Renal pelvis (tissue), 4 donors: ENCODE measurements around the gene ZFP30. TPM values are rescaled to one million over a fixed set of nuclear protein-coding genes. Genes with fewer than 3 reads are reported as not detected.

Experiments
- DNase-seq: peaks from one replicate; pipeline ENCODE4 v3.0.0-alpha.2; 2013
- polyA plus RNA-seq, 3 donors: library from polyadenylated mRNA; unstranded; fragments of 120-200 nt; gene quantifications; one replicate each; pipeline ENCODE4 v1.2.1, GENCODE V29; 2013; ENCODE audit not compliant: insufficient read length in 3 of 3

ZFP30 gene
- polyA plus RNA-seq, 3 donors, result 22.2 to 25.9 (median 24.2) TPM

DNA sequence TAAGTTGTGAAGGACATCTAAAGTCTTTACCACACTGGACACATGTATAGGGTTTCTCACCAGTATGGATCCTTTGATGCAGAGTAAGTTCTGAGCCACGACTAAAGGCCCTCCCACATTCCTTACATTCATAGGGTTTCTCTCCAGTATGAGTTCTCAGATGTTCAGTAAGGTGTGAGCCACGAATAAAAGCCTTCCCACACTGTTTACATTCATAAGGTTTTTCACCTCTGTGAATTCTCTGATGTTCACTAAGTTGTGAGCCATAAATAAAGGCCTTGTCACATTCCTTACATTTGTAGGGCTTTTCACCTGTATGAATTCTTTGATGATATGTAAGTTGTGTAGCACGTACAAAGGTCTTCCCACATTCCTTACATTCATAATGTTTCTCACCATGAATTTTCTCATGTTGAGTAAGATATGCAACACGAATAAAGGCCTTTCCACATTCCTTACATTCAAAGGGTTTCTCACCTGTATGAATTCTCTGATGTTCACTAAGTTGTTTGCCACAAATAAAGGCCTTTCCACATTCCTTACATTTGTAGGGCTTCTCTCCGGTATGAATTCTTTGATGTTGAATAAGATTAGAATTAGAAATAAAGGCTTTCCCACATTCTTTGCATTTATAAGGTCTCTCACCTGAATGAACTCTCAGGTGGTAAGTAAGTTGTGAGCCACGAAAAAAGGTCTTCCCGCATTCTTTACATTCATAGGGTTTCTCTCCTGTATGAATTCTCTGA, 90.5 kb downstream of the ZFP30 start:
- no peak for DNase-seq

Other genes with a start within 250 kb of the ZFP30 start
- 10 to 100 TPM in 2 of 3 donors, 1 to 10 TPM in 1; 9.1 to 11.4 (median 10.3) TPM for gene ZNF569, start 188.0 kb downstream of the ZFP30 start, polyA plus RNA-seq
- gene ZNF570, start 186.1 kb downstream of the ZFP30 start, polyA plus RNA-seq, result 10 to 100 TPM in 1 of 3 donors, 1 to 10 TPM in 2; 8.5 to 12.0 (median 9.1) TPM
- gene ZNF793, start 148.5 kb downstream of the ZFP30 start, polyA plus RNA-seq, result 10 to 100 TPM; 17.6 to 35.6 (median 33.5) TPM
- gene ZNF571, start 60.7 kb downstream of the ZFP30 start, polyA plus RNA-seq, result 10 to 100 TPM in 1 of 3 donors, 1 to 10 TPM in 2; 7.5 to 12.8 (median 9.2) TPM
- 1 to 10 TPM; 3.7 to 8.4 (median 6.8) TPM for gene ZNF540, start 60.6 kb downstream of the ZFP30 start, polyA plus RNA-seq
- 10 to 100 TPM; 11.9 to 13.5 (median 13.1) TPM for gene ZNF607, start 64.3 kb upstream of the ZFP30 start, polyA plus RNA-seq
- gene ZNF573, start 124.1 kb upstream of the ZFP30 start, polyA plus RNA-seq, result 10 to 100 TPM; 10.3 to 27.1 (median 17.6) TPM